NCI-H2227 (cell line): ENCODE measurements around the gene METTL13.

ENCODE experiments used
- DNase-seq: peaks from one replicate; lab custom pipeline; 2025; ENCODE audit not compliant: unreplicated experiment; lab: John Stamatoyannopoulos, UW

Gene METTL13, protein sequence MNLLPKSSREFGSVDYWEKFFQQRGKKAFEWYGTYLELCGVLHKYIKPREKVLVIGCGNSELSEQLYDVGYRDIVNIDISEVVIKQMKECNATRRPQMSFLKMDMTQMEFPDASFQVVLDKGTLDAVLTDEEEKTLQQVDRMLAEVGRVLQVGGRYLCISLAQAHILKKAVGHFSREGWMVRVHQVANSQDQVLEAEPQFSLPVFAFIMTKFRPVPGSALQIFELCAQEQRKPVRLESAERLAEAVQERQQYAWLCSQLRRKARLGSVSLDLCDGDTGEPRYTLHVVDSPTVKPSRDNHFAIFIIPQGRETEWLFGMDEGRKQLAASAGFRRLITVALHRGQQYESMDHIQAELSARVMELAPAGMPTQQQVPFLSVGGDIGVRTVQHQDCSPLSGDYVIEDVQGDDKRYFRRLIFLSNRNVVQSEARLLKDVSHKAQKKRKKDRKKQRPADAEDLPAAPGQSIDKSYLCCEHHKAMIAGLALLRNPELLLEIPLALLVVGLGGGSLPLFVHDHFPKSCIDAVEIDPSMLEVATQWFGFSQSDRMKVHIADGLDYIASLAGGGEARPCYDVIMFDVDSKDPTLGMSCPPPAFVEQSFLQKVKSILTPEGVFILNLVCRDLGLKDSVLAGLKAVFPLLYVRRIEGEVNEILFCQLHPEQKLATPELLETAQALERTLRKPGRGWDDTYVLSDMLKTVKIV

DNA sequence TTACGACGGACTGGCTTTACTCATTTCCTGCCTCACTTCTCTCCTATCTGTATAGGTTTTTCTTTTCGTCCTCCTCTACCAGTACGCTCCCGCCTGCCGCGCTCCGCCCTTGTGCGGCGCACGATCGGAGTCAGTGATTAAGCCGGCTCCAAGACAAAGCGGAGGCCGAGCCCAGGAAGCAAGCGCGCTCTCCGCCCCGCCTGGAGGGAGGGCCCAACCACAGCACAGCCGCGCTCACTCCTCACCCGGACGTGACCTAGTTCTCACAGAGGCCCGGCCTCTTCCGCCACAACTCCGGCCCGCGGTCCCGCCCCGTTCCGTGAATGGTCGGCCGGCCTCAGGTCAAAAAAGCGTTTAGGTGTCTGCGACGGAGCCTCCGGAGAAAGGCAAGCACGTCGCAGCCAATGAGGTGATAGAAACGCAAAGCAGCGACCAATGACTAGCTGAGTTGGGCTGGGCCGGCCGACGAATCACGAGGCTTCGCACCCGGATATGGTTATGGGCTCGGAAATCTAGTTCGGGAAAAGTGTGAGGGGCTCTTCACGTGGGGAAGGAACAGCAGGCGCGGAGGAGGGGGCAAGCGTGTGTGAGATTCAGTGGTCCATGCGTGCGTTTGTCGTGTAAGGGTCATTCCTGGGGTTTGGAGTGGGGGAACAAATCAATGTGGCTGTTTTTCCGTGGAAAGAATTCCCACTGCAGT, at the start of gene METTL13:
METTL13 (plus strand) TSS at position 485 of the 700 bp plus-strand sequence. CDS start 308 bp downstream, outside the sequence.
- DNase-seq = peak; percentile 99

DNA sequence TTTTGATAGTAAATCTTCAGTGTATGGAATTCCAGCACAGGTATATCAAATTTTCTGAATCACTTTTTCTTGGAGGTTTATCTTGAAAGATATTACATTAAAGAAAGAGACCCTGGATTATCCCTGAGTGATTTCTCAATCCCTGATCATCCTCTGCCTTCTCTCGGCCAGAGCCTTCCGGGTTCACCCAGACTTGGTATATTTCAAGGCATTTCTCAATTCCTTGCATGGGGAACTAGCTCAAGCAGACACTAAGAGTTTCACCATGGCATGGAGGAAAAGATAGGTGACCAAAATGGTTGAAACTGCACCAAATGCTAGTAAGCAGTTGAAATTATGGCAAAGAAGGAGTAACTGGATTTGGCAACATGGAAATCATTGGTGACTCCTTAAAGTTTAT, 45.3 kb upstream of the METTL13 start:
- DNase-seq = no peak

DNA sequence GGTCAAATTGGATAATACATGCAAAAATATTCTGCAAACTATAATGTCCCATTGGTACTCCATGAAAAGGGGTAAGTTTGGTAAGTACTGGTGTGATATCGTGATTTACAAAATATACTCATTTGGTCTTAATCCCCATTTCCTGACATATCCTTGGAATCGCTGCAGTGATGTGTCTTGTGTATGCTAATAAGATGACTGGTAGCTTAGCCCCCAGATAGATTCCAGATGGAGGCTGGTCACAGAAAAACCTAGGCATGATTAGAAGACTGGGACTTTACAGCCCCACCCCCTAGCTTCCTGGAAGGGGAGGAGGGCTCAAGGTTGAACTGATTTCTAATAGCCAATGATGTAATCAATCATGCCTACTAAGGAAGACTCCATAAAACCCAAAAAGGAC, 42.5 kb upstream of the METTL13 start:
- no peak for DNase-seq

DNA sequence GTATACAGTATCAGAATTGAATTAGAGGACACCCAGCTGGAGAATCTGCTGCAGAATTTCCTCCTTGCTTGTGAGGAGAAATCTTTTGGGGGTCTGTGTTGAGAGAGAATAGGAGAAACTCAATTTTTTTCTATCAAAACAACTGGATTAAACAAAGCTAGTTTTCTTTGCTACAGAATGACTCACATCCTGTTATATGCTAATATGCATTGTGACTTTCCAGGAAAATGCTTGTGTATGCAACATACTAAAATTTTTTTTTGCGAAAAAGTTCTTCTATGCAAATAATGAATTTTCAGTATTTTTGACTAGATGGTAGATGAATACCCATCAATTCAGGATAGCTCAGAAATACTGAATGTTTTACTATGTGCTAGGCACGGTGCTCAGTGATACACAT, 41.8 kb upstream of the METTL13 start:
- DNase-seq = no peak

DNA sequence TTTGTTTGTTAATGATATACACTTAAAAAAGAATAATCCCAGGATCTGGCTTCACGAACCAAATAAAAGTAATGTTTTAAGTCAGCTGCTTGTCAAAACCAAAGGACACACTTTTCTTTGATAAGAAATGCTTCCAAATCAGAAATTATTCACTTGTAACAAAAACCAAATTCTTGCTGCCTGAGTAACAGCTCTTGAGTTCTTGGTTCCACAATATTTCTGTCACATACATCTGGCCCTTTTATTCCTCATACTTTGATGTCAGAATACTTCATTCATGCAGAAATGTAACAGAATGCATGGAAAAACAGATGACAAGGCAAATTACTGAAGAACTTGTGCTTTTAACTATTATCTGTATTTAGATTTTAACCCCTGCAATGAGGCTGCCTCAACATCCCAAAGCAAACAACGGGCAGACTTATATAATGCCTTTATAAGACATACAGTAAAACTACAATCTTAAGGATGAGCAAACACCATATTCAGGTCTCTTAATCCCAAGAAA, 41.0 kb upstream of the METTL13 start:
- DNase-seq = no peak

DNA sequence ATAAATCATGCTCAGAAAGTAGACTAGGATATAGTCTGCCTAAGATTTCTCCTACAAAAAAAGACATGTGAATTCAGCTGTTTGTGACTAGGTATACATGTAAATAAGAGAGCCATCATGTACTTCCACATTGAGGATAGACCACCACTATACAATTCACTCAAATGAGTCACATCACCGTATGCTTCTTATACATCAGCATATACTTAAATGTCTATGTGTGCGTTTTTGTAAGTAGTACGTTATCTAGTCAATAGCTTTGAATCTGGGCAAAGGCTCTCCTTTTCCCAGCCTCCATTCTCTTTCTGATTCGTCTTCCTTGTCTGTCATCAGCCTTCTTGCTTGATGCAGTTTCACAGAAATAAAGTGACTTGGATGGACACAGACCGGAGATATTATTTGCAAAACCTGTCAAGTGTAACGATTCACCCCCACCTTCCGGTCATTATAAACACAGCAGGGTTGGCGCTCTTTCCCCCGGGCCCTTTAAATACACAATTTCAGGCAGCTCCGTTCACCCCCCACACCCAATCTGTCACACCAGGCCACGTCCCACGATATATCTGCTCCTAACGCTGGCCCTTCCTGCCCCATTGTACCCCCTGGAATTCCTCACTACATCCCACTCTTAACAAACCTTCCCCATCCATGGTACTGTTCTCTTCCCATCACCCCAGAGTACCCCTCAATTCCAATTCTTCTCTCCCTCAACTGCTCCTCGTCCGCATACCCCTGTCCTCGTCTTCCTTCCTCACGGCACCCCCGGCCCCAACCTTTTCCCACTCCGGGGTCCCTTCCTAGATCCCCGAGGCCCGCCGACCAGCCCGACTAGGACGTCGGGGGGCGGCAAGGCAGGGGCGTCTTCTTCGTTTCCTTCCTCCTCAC, 40.2 kb upstream of the METTL13 start:
- peak; percentile 18 for DNase-seq

DNA sequence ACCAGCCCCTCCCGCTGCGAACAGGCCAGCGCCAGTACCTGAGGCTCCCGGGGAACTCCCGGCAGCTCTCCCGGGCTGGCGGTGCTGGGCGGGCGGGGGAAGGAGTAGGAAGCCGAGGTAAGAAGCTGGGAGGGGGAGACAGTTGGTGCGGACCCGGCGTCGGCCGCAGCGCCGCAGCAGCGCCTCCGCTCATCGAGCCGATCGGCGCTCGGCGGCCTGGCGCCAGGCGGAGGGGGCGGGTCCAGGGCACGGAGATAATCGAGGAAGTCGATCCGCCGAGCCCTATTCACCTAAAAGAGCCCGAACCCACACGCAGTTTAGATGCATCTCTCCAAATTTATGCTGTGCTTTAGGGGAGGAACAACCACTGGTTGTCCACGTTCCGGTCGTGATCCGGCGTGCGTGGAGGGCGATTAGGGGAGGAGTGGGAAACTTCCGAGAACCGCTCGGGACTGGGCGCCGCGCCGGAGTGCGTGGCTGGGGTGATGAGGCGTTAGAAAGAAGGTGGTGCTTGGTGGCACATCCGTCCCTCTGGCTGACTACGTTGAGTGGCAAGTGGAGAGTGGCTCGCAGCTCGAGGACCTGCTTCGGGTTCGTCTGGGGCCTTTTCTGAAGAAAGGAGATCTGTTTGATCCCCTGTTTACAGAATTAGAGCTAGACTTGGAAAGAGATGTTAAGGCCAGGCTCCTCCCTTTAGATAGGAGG, 39.4 kb upstream of the METTL13 start, which contains the start of gene VAMP4:
VAMP4 (minus strand) TSS at position 194 of the 705 bp plus-strand sequence. CDS start 3,651 bp downstream, outside the sequence.
- DNase-seq = peak; percentile 92

DNA sequence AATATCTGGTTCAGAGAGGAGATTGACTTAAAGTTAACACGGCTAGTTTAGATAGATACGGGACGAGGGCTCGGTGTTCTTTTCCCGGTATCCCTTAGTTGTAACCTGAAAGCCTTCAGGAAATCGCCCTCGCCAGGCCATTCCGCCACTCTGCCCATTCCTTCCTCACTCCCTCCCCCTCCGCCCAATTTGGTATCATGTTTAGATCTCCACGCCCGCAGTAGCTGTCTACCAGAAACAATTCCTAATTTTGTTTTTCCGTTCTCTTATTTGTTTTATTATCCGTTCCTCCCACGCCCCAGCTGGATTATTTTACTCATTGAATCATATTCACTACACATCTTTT, 38.9 kb upstream of the METTL13 start:
- DNase-seq = peak; percentile 48

DNA sequence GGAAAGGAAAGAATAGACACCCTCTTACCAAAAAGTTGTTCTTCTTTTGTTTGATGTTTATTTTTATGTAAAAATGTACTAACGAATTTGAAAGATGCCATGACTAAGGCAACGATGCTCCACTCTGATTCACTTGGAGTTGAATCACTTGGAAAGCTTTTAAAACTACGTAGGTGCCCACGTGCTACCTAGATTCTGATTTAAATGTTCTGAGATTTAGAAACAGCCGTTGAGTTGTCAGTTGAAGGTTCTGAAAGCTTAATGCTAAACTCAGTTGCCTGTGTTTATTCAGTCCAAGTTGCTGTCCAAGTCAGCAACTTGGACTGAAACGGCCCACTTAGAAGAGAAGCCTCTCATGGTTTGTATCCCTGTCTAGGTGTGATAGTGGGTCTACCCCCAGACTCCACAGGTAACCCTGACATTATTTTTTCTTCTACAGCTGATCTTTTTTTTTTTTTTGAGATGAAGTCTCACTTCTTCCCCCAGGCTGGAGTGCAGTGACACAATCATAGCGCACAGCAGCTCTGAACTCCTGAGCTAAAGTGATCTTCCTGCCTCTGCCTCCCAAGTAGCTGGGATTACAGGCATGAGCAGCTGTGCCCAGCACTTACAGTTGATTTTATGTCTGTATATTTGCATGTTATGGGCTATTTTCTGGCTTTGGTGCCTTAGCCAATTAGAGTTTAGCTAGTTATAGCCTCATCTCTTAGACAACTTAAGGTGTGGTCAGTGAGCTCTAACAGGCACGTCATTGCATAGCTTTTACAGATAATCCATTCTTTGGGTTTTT, 38.2 kb upstream of the METTL13 start:
- peak; percentile 18 for DNase-seq

DNA sequence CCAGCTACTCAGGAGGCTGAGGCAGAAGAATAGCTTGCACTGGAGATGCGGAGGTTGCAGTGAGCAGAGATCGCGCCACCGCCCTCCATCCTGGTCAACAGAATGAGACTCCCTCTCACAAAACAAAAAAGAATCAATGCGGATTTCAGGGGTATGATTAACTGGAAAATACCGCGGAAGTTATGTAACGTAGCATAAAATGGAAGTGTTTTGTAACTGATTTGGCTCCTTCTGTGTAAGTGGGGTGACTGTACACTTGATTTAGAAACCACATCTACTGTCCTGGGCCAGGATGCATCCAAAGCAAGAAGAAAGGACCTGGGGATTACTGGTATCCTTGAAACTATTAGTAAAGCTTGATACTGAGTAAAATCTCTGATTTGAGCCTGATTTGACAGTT, 36.5 kb upstream of the METTL13 start:
- no peak for DNase-seq

DNA sequence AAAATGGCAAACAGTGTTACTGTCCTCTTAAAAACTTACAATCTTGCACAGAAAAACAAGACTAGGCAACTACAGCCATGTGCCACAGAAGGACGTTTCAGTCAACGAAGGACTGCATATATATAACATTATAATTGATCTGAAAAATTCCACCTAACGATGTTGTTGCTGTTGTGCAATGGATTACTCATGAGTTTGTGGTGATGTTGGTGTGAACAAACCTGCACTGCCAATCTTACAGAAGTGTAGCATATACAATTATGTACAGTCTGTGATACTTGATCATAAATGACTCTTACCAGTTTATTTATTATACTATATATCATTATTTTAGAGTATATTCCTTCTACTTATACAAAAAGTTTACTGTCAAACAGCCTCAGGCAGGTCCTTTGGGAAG, 32.8 kb upstream of the METTL13 start:
- DNase-seq = no peak

DNA sequence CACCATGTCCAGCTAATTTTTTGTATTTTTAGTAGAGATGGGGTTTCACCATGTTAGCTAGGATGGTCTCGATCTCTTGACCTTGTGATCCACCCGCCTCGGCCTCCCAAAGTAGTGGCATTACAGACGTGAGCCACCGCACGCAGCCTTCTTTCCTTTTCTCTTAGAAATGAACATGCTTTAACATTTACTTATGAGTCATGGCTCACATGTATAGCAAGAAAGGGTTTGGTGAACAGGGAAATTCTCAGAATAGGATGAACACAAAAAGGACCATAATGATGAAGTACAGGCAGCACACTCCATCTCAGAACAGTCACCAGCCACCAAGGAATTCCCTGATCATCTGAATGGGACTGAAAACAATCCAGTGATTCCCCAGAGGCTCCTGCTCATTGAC, 30.2 kb upstream of the METTL13 start:
- DNase-seq = no peak

DNA sequence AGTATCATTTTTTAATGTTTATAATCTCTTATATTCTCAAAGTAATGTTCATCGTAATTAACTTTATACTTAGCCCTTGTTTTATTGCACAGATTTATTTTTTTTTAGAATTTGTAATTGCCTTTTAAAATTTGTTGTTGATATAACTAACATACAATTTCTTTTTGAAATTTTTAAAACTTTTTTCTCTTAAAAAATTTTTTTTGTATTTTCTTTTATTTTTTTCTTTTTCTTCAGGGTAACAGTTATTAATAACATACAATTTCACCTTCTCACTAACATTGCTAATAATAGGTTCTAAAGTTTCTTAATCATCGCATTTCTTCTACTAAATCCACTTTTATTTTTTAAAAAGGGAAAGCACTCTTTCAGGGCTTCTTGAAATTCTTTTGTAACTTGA, 28.3 kb upstream of the METTL13 start:
- no peak for DNase-seq

DNA sequence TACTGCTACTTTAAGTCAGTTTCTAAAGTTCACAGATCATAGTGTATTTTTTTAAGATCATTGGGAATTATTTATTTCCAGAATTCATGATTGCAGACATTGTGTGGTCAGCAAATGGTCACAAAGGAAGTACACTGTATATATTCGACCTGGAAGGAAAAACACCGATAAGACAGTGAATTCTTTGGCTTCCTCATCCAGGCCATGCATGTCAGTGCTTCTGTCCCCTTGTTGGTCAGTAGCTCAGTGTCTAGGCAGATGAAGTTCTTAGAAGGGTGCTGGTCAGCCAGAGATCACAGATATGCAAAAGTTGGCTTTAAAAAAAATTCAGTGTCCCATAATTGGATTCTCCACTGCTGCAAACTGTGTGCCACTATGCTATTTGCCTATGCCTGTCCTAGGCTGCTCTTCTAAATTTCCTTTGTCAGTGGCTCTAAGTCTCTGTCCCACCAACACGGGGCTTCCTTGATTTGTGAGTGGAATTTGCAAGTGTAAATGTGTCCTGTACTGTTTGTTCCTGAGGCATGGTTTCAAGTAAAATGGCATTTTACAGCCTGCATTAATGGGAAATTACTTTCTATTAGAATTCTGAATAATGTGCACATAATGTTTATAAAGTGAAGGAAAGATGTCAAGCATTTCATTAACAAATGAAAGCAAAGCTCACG, 27.6 kb upstream of the METTL13 start:
- no peak for DNase-seq

DNA sequence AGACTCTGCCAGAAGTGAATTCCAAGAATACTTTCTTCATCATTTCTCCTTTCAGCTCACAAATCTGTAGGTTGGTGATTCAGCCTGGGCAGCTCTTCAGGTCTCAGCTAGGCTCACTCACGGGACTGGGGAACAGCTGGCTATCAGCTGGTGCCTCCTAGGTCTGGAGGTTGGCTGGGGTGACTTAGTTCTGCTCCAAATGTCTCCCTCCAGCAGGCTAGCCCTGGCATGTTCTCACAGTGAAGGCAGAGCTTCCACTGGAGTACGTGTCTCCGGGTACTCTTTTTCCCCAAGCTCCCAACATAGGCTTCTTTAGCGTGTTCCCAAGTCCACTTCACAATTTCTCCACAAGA, 27.1 kb upstream of the METTL13 start:
- no peak for DNase-seq

DNA sequence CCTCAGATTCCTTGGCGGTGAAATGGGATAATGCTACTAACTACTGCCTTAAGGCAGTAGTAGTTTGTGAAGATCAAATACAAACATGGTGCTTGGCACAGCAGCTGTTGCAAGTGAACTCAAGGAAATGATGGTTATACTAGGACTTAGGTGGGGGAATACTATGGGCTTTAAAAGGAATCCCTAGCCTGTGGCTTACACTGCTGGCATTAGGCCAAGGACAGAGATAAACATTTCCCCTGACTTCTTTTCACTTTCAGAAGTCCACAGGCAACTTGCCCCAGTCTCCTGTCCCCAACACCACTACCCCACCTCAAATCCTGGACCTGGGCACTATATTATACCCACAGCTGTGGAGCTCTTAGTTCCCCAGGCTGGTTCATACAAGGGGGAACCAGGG, 26.5 kb upstream of the METTL13 start:
- DNase-seq = no peak

DNA sequence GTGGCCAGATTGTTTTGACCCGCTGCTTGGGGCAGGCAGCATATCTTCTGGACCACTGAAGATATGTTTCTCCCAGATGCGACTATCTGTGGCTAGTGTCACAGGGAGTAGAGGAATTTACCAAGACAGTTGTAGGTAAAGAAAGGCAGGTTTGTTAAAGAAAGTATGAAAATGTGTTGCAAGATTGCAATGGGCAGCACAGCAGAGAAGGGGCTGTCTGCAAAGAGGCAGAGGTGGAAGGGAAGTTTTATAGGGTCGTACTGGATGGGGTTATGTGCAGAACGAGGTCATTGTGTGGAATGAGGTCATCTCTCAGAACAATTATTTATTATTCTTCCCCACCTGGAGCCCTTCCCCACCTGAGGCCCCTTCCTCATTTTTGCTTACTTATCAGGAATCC, 24.6 kb upstream of the METTL13 start:
- DNase-seq = no peak

DNA sequence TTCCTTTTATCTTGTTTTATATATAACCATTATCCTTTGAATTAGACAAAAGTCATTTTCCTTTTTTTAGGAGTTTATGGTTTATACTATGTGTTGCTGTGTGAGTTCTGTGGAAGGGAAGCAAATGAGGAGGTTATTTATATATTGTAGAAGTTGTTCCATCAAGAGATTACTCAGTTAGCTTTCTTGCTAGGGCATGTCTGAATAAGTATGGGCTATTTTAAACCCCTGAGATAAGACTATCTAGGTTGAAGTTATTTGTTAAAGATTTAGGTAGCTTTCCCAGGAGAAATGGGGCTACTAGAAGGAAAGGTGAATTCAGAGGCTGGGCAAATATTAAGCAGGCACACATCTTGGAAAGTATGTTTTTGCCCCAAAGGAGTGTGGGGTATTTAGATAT, 23.4 kb upstream of the METTL13 start:
- DNase-seq = no peak

DNA sequence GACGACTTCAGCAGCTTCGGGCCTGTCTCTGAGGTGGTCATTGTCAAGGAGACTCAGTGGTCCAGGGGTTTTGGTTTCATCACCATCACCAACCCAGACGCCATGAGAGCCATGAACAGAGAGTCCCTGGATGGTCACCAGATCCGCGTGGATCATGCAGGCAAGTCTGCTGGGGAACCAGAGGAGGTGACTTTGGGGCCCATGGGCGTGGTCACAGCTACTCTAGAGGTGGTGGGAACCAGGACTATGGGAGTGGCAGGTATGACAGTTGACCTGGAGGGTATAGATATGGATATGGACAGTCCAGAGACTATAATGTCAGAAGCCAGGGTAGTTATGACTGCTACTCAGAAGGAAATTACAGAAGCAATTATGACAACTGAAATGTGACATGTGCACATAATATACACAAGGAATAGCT, 19.3 kb upstream of the METTL13 start:
- no peak for DNase-seq
